Lower leg skin (tissue), 3 donors: Measurements from ENCODE around the gene CFAP52.

Experiments used
- CTCF ChIP-seq, 3 donors: fragments of 450-650 bp; IDR thresholded peaks; one replicate each; pipeline ENCODE4 v1.5.1; 2016; ENCODE audit warnings: antibody characterized with exemption in 3 of 3, mild to moderate bottlenecking in 3 of 3, moderate library complexity in 2 of 3
- POLR2A ChIP-seq, 2 donors: fragments of 450-650 bp; IDR thresholded peaks; one replicate each; pipeline ENCODE4 v1.6.1; 2016 to 2017; ENCODE audit warnings: antibody characterized with exemption in 2 of 2, mild to moderate bottlenecking in 1 of 2, moderate library complexity in 1 of 2

GRCh38 chr17:9553596-9553995 lies 22.8 kb upstream of the CFAP52 start:
- TF ChIP-seq POLR2A (IDR thresholded peaks at IDR 0.05) (no peak), CTCF (IDR thresholded peaks at IDR 0.05) (no peak)
